Muscle of leg (tissue), 11 donors: ENCODE results near the gene MARK4. TPM values are rescaled to one million over a fixed set of nuclear protein-coding genes. Genes with fewer than 3 reads are reported as not detected.
"Not testable (repeated sequence)": the region's sequence is repeated elsewhere in the genome, so short reads cannot be mapped to it uniquely, and the experiment has no call there.

Experiments used
- DNase-seq: peaks from one replicate; pipeline ENCODE4 v3.0.0; 2013
- H3K27ac ChIP-seq: one replicate; pipeline ENCODE4 v1.5.1; 2013; ENCODE audit warnings: mild to moderate bottlenecking, low read length, control low read depth
- H3K27me3 ChIP-seq: one replicate; pipeline ENCODE4 v1.6.1; 2013; ENCODE audit warnings: low read length; ENCODE audit not compliant: control insufficient read depth, insufficient read depth
- H3K36me3 ChIP-seq: one replicate; pipeline ENCODE4 v1.6.1; 2013; ENCODE audit warnings: low read length; ENCODE audit not compliant: control insufficient read depth, insufficient read depth
- H3K4me1 ChIP-seq: one replicate; pipeline ENCODE4 v1.6.1; 2013; ENCODE audit warnings: low read length; ENCODE audit not compliant: control insufficient read depth, insufficient read depth
- H3K4me3 ChIP-seq: one replicate; pipeline ENCODE4 v1.5.1; 2013; ENCODE audit warnings: low read length, control low read depth
- H3K9me3 ChIP-seq: replicated peaks from 2 replicates; pipeline ENCODE4 v1.6.1; 2013; ENCODE audit warnings: low read depth, low read length; ENCODE audit not compliant: control insufficient read depth
- WGBS: methylation state at CpG from one replicate; pipeline ENCODE4 v1.1.5; 2013; ENCODE audit warnings: missing lambda C conversion rate; ENCODE audit not compliant: insufficient coverage; 5-methylcytosine and 5-hydroxymethylcytosine counted together
- polyA plus RNA-seq, 8 donors: library from polyadenylated mRNA; unstranded; fragments of 120-200 nt; gene quantifications; one replicate each; pipeline versions ENCODE4 v1.2.1 to v1.2.3, GENCODE V29; 2013; ENCODE audit warnings: inconsistent platforms in 1 of 8, low replicate concordance in 1 of 8; ENCODE audit not compliant: insufficient read length in 8 of 8, insufficient read depth in 1 of 8
- total RNA-seq: library from RNA; stranded (reverse); fragments of 120-200 nt; gene quantifications from one replicate; pipeline ENCODE4 v1.2.4, GENCODE V29; 2013

MARK4 gene
- total and polyA plus RNA-seq, 9 donors = 11.1 to 38.9 (median 35.6) TPM

DNA sequence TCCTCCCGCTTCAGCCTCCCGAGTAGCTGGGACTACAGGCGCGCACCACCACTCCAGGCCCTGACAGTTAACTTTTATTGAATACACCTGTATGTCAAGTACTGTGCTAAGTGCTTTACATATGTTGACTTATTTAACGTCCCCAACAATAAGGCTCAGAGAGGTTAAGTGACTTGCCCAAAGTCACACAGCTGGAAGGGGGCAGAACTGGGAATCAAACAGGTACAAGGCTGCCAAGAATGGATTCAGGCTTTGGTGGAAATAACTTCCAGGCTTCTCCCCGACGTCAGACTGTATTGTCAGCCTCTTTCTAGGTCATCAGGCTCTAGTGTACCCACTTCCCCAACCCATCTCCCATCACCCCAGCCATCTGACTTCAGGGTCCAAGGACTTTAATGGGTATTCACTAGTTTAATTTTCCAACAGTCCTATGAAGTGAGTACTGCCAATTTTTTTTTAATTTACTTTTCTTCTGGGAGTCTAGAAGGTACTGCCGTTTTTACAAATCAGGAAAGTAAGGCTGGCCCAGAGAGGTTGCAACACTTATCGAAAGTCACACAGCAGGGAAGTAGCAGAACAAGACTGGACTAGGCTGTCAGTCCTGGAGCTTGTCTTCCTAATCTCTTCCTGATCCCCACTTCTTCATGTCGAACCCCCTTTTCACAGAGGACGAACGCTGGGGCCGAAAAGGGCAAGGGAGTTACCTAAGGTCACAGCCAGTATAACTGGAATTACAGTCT lies 76.5 kb downstream of the MARK4 start:
- Histone ChIP-seq H3K27ac (no peak overlapping the region), H3K4me3 (no peak overlapping the region), H3K4me1 (peaks cover 22% of the 10 kb centered on the region), H3K9me3 (no peaks in the 10 kb centered on the region), H3K36me3 (no peaks in the 10 kb centered on the region), H3K27me3 (peaks cover 16% of the 10 kb centered on the region)
- DNase-seq = no peak
- 73% methylated on average over 9 of the region's 13 CpGs for WGBS

DNA sequence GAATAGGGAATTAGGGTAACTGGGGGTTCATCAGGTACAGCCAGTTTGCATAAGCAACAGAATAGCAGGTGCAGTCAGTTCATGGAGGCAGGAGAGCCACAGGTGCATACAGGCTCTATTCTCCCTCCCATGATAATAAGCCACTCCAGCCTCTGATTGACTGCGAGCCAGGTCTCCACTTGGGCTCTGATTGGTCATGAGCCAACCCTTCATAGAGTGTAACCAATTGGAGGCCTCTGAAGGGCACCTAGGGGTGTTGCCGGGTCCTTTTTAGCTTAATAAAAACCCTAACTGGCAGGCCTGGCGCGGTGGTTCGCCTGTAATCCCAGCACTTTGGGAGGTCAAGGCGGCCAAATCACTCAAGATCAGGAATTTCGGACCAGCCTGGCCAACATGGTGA lies 80.3 kb downstream of the MARK4 start:
- DNase-seq = no peak
- Histone ChIP-seq H3K36me3 (no peaks in the 10 kb centered on the region), H3K27ac (no peak overlapping the region), H3K27me3 (no peaks in the 10 kb centered on the region), H3K4me3 (no peak overlapping the region), H3K9me3 (no peaks in the 10 kb centered on the region), H3K4me1 (peaks cover under 1% of the 10 kb centered on the region)
- whole genome bisulfite sequencing = 78% methylated on average over 7 of the region's 7 CpGs

DNA sequence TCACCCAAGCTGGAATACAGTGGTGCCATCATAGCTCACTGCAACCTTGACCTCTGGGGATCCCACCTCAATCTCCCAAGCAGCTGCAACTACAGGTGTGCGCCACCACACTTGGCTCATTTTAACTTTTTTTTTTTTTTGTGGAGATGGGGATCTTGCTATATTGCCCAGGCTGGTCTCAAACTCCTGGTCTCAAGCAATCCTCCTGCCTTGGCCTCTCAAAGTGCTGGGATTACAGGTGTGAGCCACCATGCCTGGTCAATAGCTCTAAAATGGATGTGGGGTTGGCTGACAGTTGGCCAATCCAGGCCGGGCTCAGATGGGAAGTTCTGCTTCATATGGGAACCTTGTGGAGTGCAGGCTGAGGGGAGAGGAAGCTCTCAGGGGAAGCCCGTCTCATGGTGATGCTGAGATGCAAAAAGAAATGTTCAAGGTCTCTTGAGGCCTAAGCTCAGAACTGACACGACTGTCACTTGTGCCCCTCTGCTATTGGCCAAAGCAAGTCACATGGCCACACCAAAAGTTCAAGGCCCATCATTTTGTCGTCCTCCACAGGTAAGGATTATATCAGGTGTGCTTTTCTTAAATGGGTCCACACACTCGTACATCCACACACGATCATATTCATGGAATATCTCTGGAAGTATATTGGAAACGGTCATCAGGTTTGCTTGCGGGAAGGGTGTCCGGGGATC lies 82.7 kb downstream of the MARK4 start:
- H3K4me3 ChIP-seq = no peak overlapping the region
- no peaks in the 10 kb centered on the region for H3K9me3 ChIP-seq
- no peaks in the 10 kb centered on the region for H3K36me3 ChIP-seq
- no peak overlapping the region for H3K27ac ChIP-seq
- 46% methylated on average over 2 of the region's 10 CpGs for WGBS
- DNase-seq = no peak
- H3K4me1 ChIP-seq = peaks cover 3% of the 10 kb centered on the region
- no peaks in the 10 kb centered on the region for H3K27me3 ChIP-seq

DNA sequence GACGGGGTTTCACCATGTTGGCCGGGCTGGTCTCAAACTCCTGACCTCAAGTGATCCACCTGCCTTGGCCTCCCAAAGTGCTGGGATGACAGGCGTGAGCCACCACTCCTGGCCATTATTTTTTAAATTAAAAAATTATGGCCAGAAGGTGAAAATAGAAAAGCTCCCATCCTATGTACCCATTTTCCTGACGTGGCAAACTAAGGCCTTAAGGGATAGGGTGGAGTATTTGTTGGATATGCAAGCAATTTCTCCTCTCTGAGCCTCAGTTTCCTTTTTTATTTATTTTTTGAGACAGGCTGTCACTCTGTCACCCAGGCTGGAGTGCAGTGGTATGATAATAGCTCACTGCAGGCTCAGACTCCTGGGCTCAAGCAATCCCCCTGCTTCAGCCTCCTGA lies 83.8 kb downstream of the MARK4 start:
- H3K4me1 ChIP-seq = not testable (repeated sequence)

DNA sequence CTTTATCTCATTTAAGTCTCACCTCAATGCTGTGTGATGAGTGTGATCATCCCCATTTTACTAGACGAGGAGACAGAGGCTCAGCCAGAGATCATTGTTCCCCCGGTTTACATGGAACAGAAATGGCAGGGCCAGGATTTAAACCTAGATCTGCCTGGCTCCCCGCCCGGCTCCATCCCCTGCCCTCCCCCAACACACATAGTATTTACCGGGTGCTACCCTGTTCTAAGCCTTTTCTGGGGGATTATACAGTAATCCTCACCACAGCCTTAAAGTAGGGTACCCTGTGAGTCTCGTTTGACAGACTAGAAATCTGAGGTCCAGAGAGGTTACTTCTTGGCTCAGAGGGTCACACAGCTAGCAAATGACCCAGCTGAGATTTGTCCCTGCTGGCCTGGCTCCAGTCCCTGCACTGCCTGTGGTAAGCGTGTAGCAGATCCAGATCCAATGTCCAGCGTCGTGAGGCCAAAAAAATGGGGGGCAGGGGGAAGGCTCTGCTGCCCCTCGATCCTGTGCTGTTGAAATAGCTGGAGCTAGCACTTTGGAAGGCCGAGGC lies 85.7 kb downstream of the MARK4 start:
- Histone ChIP-seq H3K27me3 (peaks cover 22% of the 10 kb centered on the region), H3K9me3 (no peaks in the 10 kb centered on the region), H3K4me1 (peaks cover 7% of the 10 kb centered on the region), H3K36me3 (no peaks in the 10 kb centered on the region), H3K27ac (no peak overlapping the region), H3K4me3 (no peak overlapping the region)
- DNase-seq = no peak
- 44% methylated on average over 8 of the region's 11 CpGs for WGBS

More for the DNA sequence above, 83.8 kb downstream of the MARK4 start:
- not testable (repeated sequence) for H3K4me3 ChIP-seq, H3K36me3 ChIP-seq, H3K9me3 ChIP-seq, H3K27ac ChIP-seq, DNase-seq, H3K27me3 ChIP-seq
- WGBS = 90% methylated on average over 2 of the region's 4 CpGs

DNA sequence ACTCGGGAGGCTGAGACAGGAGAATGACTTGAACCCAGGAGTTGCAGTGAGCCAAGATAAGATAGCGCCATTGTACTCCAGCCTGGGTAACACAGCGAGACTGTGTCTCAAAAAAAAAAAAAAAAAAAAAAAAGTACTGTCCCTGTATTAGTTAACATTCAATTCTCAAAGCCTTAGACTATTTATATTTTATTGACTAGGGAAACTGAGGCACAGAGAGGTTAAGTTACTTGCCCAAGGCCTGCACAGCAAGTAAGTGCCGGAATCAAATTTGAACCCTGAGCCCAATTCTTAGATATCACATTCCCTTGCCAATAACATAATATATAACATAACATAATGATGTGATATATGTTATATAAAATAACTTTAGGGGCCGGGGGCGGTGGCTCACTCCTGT lies 88.6 kb downstream of the MARK4 start:
- Histone ChIP-seq H3K9me3 (no peaks in the 10 kb centered on the region), H3K27me3 (peaks cover 39% of the 10 kb centered on the region), H3K27ac (no peak overlapping the region), H3K36me3 (no peaks in the 10 kb centered on the region), H3K4me3 (no peak overlapping the region), H3K4me1 (peaks cover 7% of the 10 kb centered on the region)
- no peak for DNase-seq
- 76% methylated on average over 3 of the region's 6 CpGs for WGBS

DNA sequence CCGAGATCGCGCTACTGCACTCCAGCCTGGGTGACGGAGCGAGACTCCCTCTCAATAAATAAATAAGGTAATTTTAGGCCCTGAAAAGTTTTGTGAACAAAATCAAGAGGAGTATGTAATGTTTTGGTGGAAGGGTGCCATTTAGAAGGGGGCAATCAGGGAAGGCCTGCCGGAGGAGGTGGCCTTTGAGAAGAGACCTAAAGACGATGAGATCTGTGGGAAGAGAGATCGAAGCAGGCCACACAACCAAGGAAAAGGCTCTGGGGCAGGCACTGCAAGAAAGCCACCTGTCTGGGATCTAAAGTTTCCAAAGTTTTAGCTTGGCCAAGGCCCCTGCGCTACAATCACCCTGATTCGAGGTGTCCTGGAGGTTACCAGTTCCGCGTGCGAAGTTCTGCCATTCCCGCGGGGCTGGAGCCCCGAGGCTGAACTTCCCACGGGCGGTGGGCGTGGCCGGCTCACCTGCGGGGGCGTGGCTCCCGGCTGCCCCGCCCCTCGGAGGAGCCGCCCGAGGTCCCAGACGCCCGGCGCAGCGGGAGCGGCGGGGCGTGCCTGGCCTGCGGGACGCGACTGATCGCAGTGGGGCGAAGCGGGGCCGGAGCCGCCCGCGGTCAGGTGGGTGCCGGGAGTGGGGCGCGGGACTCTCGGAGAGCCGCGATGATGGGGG lies 89.3 kb downstream of the MARK4 start, which contains the start of gene KLC3:
TSS of gene KLC3 (plus strand) at position 519 of the 667 bp plus-strand sequence. CDS start 4,792 bp downstream, outside the sequence.
- Histone ChIP-seq H3K4me1 (peaks cover 7% of the 10 kb centered on the region), H3K9me3 (no peaks in the 10 kb centered on the region), H3K4me3 (no peak within 1 kb of the TSS), H3K27ac (no peak within 1 kb of the TSS), H3K36me3 (no peaks in the 10 kb centered on the region), H3K27me3 (peaks cover 46% of the 10 kb centered on the region)
- DNase-seq = no peak
- WGBS = 4% methylated on average over 46 of the region's 50 CpGs

DNA sequence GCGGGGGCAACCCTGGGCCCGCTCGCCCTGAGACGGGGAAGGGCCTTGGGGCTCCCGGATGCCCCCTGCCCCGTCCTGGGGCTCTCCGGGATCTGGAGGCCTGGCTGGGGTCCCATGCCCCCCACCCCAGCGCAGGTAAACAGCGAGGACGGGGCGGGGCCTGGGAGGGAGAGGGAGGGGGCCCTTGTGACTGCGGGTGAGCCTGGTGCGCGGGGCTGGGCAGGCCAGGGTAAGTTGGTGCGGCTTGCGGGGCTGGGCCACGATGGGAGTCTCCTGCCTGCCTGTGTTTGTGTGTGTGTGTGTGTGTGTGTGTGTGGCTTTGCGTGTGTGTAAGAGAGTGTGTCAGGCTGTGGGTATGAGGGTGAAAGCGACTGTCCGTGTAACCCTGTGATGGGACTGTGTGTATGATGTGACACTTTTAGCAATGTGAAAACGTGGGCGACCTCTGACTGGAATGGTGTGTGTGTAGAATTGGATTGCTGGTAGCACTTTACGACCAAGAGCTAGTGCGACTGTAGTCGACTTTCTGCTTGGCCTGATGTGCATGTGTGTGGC lies 89.9 kb downstream of the MARK4 start:
- WGBS = 9% methylated on average over 22 of the region's 25 CpGs
- Histone ChIP-seq H3K4me3 (no peak overlapping the region), H3K27ac (no peak overlapping the region), H3K27me3 (peaks cover 48% of the 10 kb centered on the region), H3K36me3 (no peaks in the 10 kb centered on the region), H3K9me3 (no peaks in the 10 kb centered on the region), H3K4me1 (peaks cover 7% of the 10 kb centered on the region)
- DNase-seq = no peak

DNA sequence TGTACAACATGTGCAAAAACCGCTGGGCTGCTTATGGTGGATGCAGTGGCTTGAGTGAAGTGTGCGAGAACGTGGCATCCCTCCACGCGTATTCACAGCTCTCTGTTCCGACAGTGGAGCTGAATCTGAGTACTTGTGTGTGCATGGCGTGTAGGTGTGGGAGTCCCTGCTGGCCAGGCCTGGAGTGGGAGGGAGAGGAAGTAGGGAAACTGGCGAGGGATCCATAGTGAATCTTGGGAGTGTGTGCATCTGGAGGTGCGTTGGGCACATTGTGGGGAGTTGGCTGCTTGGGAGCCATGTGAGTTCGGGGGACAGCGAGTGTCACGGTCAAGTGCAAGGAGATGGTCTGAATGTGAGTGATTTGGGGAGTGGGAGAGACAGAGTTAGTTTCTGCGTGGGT lies 91.8 kb downstream of the MARK4 start:
- Histone ChIP-seq H3K27me3 (peaks cover 65% of the 10 kb centered on the region), H3K4me1 (peaks cover 7% of the 10 kb centered on the region), H3K9me3 (no peaks in the 10 kb centered on the region), H3K36me3 (no peaks in the 10 kb centered on the region), H3K4me3 (no peak overlapping the region), H3K27ac (no peak overlapping the region)
- 49% methylated on average over 9 of the region's 13 CpGs for WGBS
- no peak for DNase-seq
